T-helper 17 cell (primary cell): ENCODE measurements around the gene C20orf204. TPM values are rescaled to one million over a fixed set of nuclear protein-coding genes. Genes with fewer than 3 reads are reported as not detected.

Experiments
- ATAC-seq: fragments of 150-1000 bp; cut with Tn5 transposase; 2 replicates; pipeline ENCODE4 v1.10.0; 2021; ENCODE audit warnings: mild to moderate bottlenecking, moderate library complexity
- DNase-seq, 3 donors: peaks; one replicate each; pipeline versions ENCODE4 v3.0.0 to v3.0.0-alpha.2; 2020 to 2021
- H3K9me3 ChIP-seq: one replicate; pipeline ENCODE4 v1.7.0; 2013; ENCODE audit warnings: low read length, mild to moderate bottlenecking; ENCODE audit not compliant: control insufficient read depth, poor library complexity, severe bottlenecking
- H3K27ac Mint-ChIP-seq: one replicate; pipeline ENCODE4 v1.8.0; 2022; ENCODE audit warnings: mild to moderate bottlenecking, moderate library complexity, mixed read lengths
- H3K27me3 Mint-ChIP-seq: one replicate; pipeline ENCODE4 v1.8.0; 2022; ENCODE audit warnings: mixed read lengths
- H3K36me3 Mint-ChIP-seq: one replicate; pipeline ENCODE4 v1.8.0; 2022; ENCODE audit warnings: low read depth, mixed read lengths
- H3K4me1 Mint-ChIP-seq: one replicate; pipeline ENCODE4 v1.8.0; 2022; ENCODE audit warnings: mild to moderate bottlenecking, mixed read lengths
- H3K4me3 Mint-ChIP-seq: one replicate; pipeline ENCODE4 v1.8.0; 2022; ENCODE audit warnings: mild to moderate bottlenecking, moderate library complexity, mixed read lengths
- total RNA-seq, 4 donors: library from RNA in 2 of 4; stranded (reverse) in 2 of 4; gene quantifications; one replicate each; pipeline ENCODE4 v1.2.3 and lab custom pipeline; 2022 to 2026

C20orf204 gene
- total RNA-seq, 2 donors from 2014 or later = 7.8 to 10.4 TPM

- H3K9me3 ChIP-seq = no peaks in the 10 kb centered on the region
- DNase-seq = no peak
- ATAC-seq = no peak
- H3K27me3 Mint-ChIP-seq = no peaks in the 10 kb centered on the region
- H3K4me3 Mint-ChIP-seq = no peak overlapping the region
- H3K4me1 Mint-ChIP-seq = peaks cover 27% of the 10 kb centered on the region
- H3K27ac Mint-ChIP-seq = peak overlapping the region; percentile 91
- H3K36me3 Mint-ChIP-seq = peaks cover 5% of the 10 kb centered on the region
Observed at GRCh38 chr20:64032706-64033624, 3.0 kb upstream of the C20orf204 start.

- no peaks in the 10 kb centered on the region for H3K9me3 ChIP-seq
- Mint-ChIP-seq H3K4me1 (peaks cover 27% of the 10 kb centered on the region), H3K27me3 (no peaks in the 10 kb centered on the region), H3K4me3 (peak overlapping the region; percentile 81), H3K36me3 (peaks cover 2% of the 10 kb centered on the region), H3K27ac (peak overlapping the region; percentile 91)
- ATAC-seq (no peak), DNase-seq (no peak)
Observed at GRCh38 chr20:64033981-64034493, 1.9 kb upstream of the C20orf204 start.

- Mint-ChIP-seq H3K4me1 (peaks cover 32% of the 10 kb centered on the region), H3K4me3 (peak overlapping the region; percentile 81), H3K36me3 (peaks cover 1% of the 10 kb centered on the region), H3K27me3 (no peaks in the 10 kb centered on the region), H3K27ac (peak overlapping the region; percentile 91)
- DNase-seq = peak in 2 of 3 donors; percentile 23 to 39
- no peaks in the 10 kb centered on the region for H3K9me3 ChIP-seq
- peak; percentile 70 for ATAC-seq
Observed at GRCh38 chr20:64035066-64035932, 683 bp upstream of the C20orf204 start.

GRCh38 chr20:64036346-64037198 is 590 bp downstream of the C20orf204 start:
- Mint-ChIP-seq H3K4me1 (peaks cover 34% of the 10 kb centered on the region), H3K4me3 (peak overlapping the region; percentile 84), H3K27ac (peak overlapping the region; percentile 91), H3K36me3 (no peaks in the 10 kb centered on the region), H3K27me3 (no peaks in the 10 kb centered on the region)
- ATAC-seq (no peak), DNase-seq (no peak)
- no peaks in the 10 kb centered on the region for H3K9me3 ChIP-seq

GRCh38 chr20:64037199-64037497 is 1.2 kb downstream of the C20orf204 start:
- no peaks in the 10 kb centered on the region for H3K9me3 ChIP-seq
- DNase-seq (no peak), ATAC-seq (no peak)
- H3K27me3 Mint-ChIP-seq = no peaks in the 10 kb centered on the region
- H3K27ac Mint-ChIP-seq = peak overlapping the region; percentile 91
- peak overlapping the region; percentile 84 for H3K4me3 Mint-ChIP-seq
- peaks cover 35% of the 10 kb centered on the region for H3K4me1 Mint-ChIP-seq
- no peaks in the 10 kb centered on the region for H3K36me3 Mint-ChIP-seq

- H3K4me1 Mint-ChIP-seq = peaks cover 36% of the 10 kb centered on the region
- H3K27ac Mint-ChIP-seq = peak overlapping the region; percentile 91
- no peaks in the 10 kb centered on the region for H3K9me3 ChIP-seq
- H3K36me3 Mint-ChIP-seq = no peaks in the 10 kb centered on the region
- no peaks in the 10 kb centered on the region for H3K27me3 Mint-ChIP-seq
- ATAC-seq (no peak), DNase-seq (no peak)
- H3K4me3 Mint-ChIP-seq = peak overlapping the region; percentile 84
Observed at GRCh38 chr20:64037498-64038213, 1.7 kb downstream of the C20orf204 start.

GRCh38 chr20:64038224-64038564 is 2.2 kb downstream of the C20orf204 start:
- ATAC-seq (peak; percentile 22), DNase-seq (no peak)
- H3K9me3 ChIP-seq = no peaks in the 10 kb centered on the region
- Mint-ChIP-seq H3K27me3 (no peaks in the 10 kb centered on the region), H3K4me3 (peak overlapping the region; percentile 84), H3K27ac (no peak overlapping the region), H3K4me1 (peaks cover 36% of the 10 kb centered on the region), H3K36me3 (no peaks in the 10 kb centered on the region)

GRCh38 chr20:64038565-64039292 is 2.7 kb downstream of the C20orf204 start:
- Mint-ChIP-seq H3K27me3 (no peaks in the 10 kb centered on the region), H3K36me3 (no peaks in the 10 kb centered on the region), H3K4me3 (peak overlapping the region; percentile 84), H3K27ac (peak overlapping the region; percentile 76), H3K4me1 (peaks cover 34% of the 10 kb centered on the region)
- DNase-seq = peak; percentile 67 to 73 (median 69)
- peak; percentile 64 for ATAC-seq
- no peaks in the 10 kb centered on the region for H3K9me3 ChIP-seq

GRCh38 chr20:64039293-64040160 is 3.5 kb downstream of the C20orf204 start:
- Mint-ChIP-seq H3K36me3 (no peaks in the 10 kb centered on the region), H3K4me1 (peaks cover 28% of the 10 kb centered on the region), H3K27me3 (no peaks in the 10 kb centered on the region), H3K4me3 (peak overlapping the region; percentile 84), H3K27ac (peak overlapping the region; percentile 76)
- no peaks in the 10 kb centered on the region for H3K9me3 ChIP-seq
- ATAC-seq = no peak
- no peak for DNase-seq

- no peaks in the 10 kb centered on the region for H3K36me3 Mint-ChIP-seq
- H3K4me3 Mint-ChIP-seq = peak overlapping the region; percentile 84
- DNase-seq (no peak), ATAC-seq (no peak)
- peaks cover 23% of the 10 kb centered on the region for H3K4me1 Mint-ChIP-seq
- no peaks in the 10 kb centered on the region for H3K27me3 Mint-ChIP-seq
- peak overlapping the region; percentile 76 for H3K27ac Mint-ChIP-seq
- no peaks in the 10 kb centered on the region for H3K9me3 ChIP-seq
Observed at GRCh38 chr20:64040231-64041039, 4.5 kb downstream of the C20orf204 start.
